Aorta (tissue), 5 donors: ENCODE results near the gene BCL6B. TPM values are rescaled to one million over a fixed set of nuclear protein-coding genes. Genes with fewer than 3 reads are reported as not detected.

Experiments
- ATAC-seq: fragments of 200-7000 bp; cut with Tn5 transposase; one replicate; pipeline ENCODE4 v1.9.1; 2022; ENCODE audit warnings: moderate library complexity; ENCODE audit not compliant: low FRiP score
- DNase-seq, 2 donors: peaks; one replicate each; pipeline ENCODE4 v3.0.0-alpha.2; 2020
- H3K27ac ChIP-seq, 2 donors: one replicate each; pipeline ENCODE4 v1.5.1; 2013; ENCODE audit warnings: low read length in 2 of 2, mild to moderate bottlenecking in 2 of 2, moderate library complexity in 2 of 2, control low read depth in 1 of 2, inconsistent platforms in 1 of 2, low read depth in 1 of 2
- H3K27me3 ChIP-seq, 2 donors: one replicate each; pipeline ENCODE4 v1.6.1; 2013; ENCODE audit warnings: control low read depth in 1 of 2, low read length in 1 of 2, mild to moderate bottlenecking in 1 of 2, moderate library complexity in 1 of 2; ENCODE audit not compliant: insufficient read depth in 2 of 2, control insufficient read depth in 1 of 2
- H3K36me3 ChIP-seq, 2 donors: one replicate each; pipeline ENCODE4 v1.6.1; 2013; ENCODE audit warnings: control low read depth in 1 of 2, low read length in 1 of 2, mild to moderate bottlenecking in 1 of 2; ENCODE audit not compliant: insufficient read depth in 2 of 2, control insufficient read depth in 1 of 2
- H3K4me1 ChIP-seq, 2 donors: one replicate each; pipeline ENCODE4 v1.6.1; 2013; ENCODE audit warnings: low read length in 2 of 2, control low read depth in 1 of 2, mild to moderate bottlenecking in 1 of 2, moderate library complexity in 1 of 2; ENCODE audit not compliant: insufficient read depth in 2 of 2, control insufficient read depth in 1 of 2
- H3K4me3 ChIP-seq, 2 donors: one replicate each; pipeline ENCODE4 v1.5.1; 2013; ENCODE audit warnings: low read length in 2 of 2, control low read depth in 1 of 2, mild to moderate bottlenecking in 1 of 2
- H3K9me3 ChIP-seq: one replicate; pipeline ENCODE4 v1.6.1; 2013; ENCODE audit warnings: mild to moderate bottlenecking, low read length; ENCODE audit not compliant: control insufficient read depth
- WGBS, 2 donors: extraction: QIAGEN DNeasy Blood & Tissue Kit; methylation state at CpG; one replicate each; pipeline ENCODE4 v1.1.7; 2013; 5-methylcytosine and 5-hydroxymethylcytosine counted together
- intact Hi-C, 2 donors: fragments of 100-400 bp; cut with DNase I; formaldehyde crosslinking; loops; one replicate each; pipeline versions ENCODE4 v1.14.2 to v1.15.0; 2022
- polyA plus RNA-seq, 2 donors: library from polyadenylated mRNA; stranded (reverse); fragments of 200-250 nt; gene quantifications; one replicate each; pipeline ENCODE4 v1.2.3, GENCODE V29; 2013
- total RNA-seq, 2 donors: library from RNA; stranded (reverse); fragmentation: NEBNext Ultra II Directional; extraction: Animal tissue kit (Norgen Biotek cat#: 25700); gene quantifications; one replicate each; pipeline ENCODE4 v1.2.1, GENCODE V29; 2021
- donor health status: healthy with polysubstance abuse.
- donor health status: Bipolar disorder and iron deficiency.
- donor health status: DM: no; HTN: no; CAD: no.
- donor health status: DM: no; HTN: no; CAD: no.
- donor health status: DM: yes; HTN: yes; CAD: no.

Gene BCL6B
- total and polyA plus RNA-seq, 4 donors: 0.63 to 31.4 (median 8.9) TPM

DNA sequence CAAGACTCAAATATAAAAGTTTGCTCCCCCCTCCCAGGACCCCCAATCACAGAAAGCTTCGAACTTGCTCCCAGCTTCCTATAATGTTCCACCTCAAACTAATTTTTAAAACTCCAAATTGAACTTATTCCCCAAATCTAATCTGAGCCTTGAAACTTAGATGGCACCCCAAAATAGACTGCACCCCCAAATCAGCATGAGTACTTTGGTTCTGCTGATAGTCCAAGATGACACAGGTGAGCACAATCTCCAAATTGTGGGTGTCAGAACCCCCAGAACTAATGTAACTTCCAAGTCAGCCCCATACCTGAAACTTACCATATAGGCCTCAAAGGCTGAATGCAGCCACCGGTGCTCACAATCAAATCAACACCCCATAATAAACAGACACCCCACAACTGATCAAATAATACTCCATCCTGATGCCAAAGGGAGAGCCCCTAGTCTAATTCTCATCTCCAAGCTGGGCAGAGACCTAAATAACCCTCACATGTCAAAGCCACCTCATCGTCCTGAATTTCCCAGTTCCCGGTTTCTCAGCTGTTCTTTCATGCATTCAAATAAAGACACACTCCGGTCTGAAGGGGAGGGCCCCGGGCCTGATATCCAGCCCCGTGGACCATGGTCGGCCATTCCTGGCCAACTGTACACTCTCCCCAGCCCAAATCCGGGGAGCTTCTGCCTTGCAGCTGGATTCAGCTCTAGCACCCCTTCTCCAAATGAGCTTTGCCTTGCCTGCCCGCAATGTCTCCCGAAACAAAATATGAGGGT, 1.8 kb upstream of the BCL6B start:
- no peaks in the 10 kb centered on the region for H3K4me1 ChIP-seq
- H3K4me3 ChIP-seq: no peak overlapping the region
- intact Hi-C loops: loop anchor here in 1 of 2 donors (5.0 kb wide), 1 partner anchor 109 kb away; no protein-coding TSS in a partner anchor
- H3K27me3 ChIP-seq: no peaks in the 10 kb centered on the region
- DNase-seq (no peak), ATAC-seq (no peak)
- no peaks in the 10 kb centered on the region for H3K9me3 ChIP-seq
- WGBS, 2 donors: 65 to 69% methylated on average over 11 of the region's 11 CpGs
- H3K36me3 ChIP-seq: no peaks in the 10 kb centered on the region
- H3K27ac ChIP-seq: no peak overlapping the region

DNA sequence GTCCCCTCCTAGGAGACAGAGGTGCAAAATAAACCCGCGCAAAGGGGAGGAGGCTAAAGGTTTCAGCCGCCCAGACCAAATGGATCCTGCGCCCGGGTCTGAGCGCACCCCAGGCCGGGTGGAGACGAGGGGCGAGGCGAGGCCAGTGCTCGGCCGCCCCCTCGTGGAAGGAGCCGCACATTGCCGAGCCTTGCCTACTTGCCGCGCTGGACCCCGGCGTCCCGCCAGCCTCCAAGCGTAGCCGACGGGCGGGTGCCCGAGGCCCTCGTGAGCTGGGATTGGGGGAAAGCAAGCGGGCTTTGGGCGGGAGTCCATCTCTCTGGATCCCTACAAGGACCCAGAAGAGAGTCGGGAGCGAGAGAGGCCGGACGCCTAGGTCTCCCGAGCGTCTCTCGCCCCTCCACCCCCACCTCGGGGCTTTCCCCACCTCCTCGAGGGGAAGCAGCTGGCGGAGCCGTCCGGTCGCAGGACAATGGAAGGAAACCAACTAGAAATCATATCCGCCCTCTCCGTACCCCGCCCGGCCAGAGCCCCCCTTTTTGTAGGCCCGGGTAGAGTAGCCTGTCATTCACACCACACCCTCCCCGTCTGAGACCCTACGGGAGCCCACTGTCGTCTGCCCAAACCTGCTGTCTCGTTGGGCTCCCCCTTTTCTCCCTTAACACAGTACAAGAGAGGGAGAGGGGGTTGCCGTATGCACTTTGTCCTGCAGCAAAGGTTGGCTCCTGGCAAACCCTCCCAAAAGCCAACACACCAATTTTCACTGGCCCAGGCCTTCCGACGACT, 664 bp upstream of the BCL6B start:
- peak; percentile 84 to 94 for DNase-seq
- ATAC-seq: peak; percentile 88
- Histone ChIP-seq H3K27me3 (no peaks in the 10 kb centered on the region), H3K4me3 (no peak overlapping the region), H3K27ac (no peak overlapping the region), H3K4me1 (no peaks in the 10 kb centered on the region), H3K36me3 (no peaks in the 10 kb centered on the region), H3K9me3 (no peaks in the 10 kb centered on the region)
- 2 to 3% methylated on average over 51 to 53 of the region's 53 CpGs for WGBS, 2 donors
- intact Hi-C loops: loop anchor here in 1 of 2 donors (5.0 kb wide), 1 partner anchor 110 kb away; no protein-coding TSS in a partner anchor

DNA sequence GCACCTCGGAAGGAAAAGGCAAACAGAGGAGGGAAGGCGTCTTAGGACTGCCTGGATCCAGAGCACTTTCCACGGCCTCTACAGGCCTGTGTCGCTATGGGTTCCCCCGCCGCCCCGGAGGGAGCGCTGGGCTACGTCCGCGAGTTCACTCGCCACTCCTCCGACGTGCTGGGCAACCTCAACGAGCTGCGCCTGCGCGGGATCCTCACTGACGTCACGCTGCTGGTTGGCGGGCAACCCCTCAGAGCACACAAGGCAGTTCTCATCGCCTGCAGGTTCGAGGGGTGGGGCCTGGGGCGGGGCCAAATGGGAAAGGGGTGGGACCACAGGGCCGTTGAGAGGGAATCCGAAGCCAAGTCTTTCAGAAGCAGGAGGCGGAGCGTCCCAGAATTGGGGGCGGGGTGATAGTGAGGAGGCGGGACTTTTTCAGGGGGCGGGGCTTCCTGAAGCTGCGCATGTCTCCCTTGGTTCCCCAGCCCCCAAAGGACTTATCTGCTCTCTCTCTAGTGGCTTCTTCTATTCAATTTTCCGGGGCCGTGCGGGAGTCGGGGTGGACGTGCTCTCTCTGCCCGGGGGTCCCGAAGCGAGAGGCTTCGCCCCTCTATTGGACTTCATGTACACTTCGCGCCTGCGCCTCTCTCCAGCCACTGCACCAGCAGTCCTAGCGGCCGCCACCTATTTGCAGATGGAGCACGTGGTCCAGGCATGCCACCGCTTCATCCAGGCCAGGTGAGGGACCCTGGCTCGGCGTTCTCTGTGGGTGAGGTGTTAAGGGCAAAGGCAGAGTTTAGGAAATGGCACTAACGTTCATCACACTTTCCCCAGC, 939 bp downstream of the BCL6B start:
- H3K4me1 ChIP-seq: no peaks in the 10 kb centered on the region
- DNase-seq: peak; percentile 94 to 98
- WGBS, 2 donors: 33% methylated on average over 47 to 51 of the region's 51 CpGs

DNA sequence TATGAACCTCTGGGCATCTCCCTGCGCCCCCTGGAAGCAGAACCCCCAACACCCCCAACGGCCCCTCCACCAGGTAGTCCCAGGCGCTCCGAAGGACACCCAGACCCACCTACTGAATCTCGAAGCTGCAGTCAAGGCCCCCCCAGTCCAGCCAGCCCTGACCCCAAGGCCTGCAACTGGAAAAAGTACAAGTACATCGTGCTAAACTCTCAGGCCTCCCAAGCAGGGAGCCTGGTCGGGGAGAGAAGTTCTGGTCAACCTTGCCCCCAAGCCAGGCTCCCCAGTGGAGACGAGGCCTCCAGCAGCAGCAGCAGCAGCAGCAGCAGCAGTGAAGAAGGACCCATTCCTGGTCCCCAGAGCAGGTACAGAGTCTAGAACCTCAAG, 1.5 kb downstream of the BCL6B start:
- no peak overlapping the region for H3K4me3 ChIP-seq
- WGBS, 2 donors: 73 to 74% methylated on average over 8 of the region's 8 CpGs
- no peak overlapping the region for H3K27ac ChIP-seq
- no peak for DNase-seq
- no peaks in the 10 kb centered on the region for H3K9me3 ChIP-seq
- intact Hi-C loops: loop anchor here in 1 of 2 donors (5.0 kb wide), 1 partner anchor 112 kb away; no protein-coding TSS in a partner anchor
- no peaks in the 10 kb centered on the region for H3K27me3 ChIP-seq
- no peaks in the 10 kb centered on the region for H3K4me1 ChIP-seq
- no peak for ATAC-seq
- H3K36me3 ChIP-seq: no peaks in the 10 kb centered on the region

More for the DNA sequence above, 939 bp downstream of the BCL6B start:
- H3K9me3 ChIP-seq: no peaks in the 10 kb centered on the region
- no peaks in the 10 kb centered on the region for H3K27me3 ChIP-seq
- no peak overlapping the region for H3K4me3 ChIP-seq
- intact Hi-C loops: loop anchor here in 1 of 2 donors (5.0 kb wide), 1 partner anchor 111 kb away; no protein-coding TSS in a partner anchor
- peak; percentile 79 for ATAC-seq
- no peak overlapping the region for H3K27ac ChIP-seq
- no peaks in the 10 kb centered on the region for H3K36me3 ChIP-seq

DNA sequence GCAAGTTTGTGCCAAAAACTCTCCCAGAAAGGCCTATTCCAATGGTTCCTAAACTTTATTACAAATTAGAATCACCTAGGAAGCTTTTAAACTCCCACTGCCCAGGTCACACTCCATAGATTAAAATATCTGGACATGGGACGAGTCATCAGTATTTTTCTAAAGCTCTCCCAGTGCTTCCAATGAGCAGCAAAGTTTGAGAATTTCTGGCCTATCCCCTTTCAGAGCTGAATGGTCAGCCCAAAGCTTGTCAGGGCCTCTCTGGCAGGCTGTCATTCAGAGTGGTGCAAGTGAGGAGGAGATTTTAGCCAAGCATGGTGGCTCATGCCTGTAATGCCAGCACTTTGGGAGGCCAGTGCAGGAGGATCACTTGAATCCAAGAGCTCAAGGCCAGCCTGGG, 2.4 kb downstream of the BCL6B start:
- WGBS, 2 donors: 74 to 90% methylated on average over 1 of the region's 1 CpG
- H3K4me3 ChIP-seq: no peak overlapping the region
- no peaks in the 10 kb centered on the region for H3K9me3 ChIP-seq
- ATAC-seq: no peak
- H3K27ac ChIP-seq: no peak overlapping the region
- no peak for DNase-seq
- no peaks in the 10 kb centered on the region for H3K36me3 ChIP-seq
- H3K4me1 ChIP-seq: no peaks in the 10 kb centered on the region
- no peaks in the 10 kb centered on the region for H3K27me3 ChIP-seq
- intact Hi-C loops: no loop called here

DNA sequence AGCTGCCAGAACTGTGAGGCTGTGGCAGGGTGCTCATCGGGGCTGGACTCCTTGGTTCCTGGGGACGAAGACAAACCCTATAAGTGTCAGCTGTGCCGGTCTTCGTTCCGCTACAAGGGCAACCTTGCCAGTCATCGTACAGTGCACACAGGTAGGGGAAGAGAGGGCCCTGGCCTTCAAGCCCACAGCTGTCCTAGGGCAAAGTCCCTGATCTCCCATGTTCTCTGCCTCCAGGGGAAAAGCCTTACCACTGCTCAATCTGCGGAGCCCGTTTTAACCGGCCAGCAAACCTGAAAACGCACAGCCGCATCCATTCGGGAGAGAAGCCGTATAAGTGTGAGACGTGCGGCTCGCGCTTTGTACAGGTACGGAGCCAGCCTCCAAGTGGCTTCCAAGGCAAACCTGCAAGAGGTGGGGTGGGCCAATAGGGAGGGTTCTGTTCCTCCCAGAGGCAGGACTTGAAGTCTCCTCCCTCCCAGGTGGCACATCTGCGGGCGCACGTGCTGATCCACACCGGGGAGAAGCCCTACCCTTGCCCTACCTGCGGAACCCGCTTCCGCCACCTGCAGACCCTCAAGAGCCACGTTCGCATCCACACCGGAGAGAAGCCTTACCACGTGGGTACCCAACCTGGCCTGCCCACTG, 3.7 kb downstream of the BCL6B start:
- Histone ChIP-seq H3K36me3 (no peaks in the 10 kb centered on the region), H3K9me3 (no peaks in the 10 kb centered on the region), H3K27ac (no peak overlapping the region), H3K27me3 (no peaks in the 10 kb centered on the region), H3K4me1 (no peaks in the 10 kb centered on the region), H3K4me3 (no peak overlapping the region)
- intact Hi-C loops: no loop called here
- ATAC-seq: no peak
- DNase-seq: peak in 1 of 2 donors; percentile 72
- WGBS, 2 donors: 93 to 94% methylated on average over 29 of the region's 29 CpGs

DNA sequence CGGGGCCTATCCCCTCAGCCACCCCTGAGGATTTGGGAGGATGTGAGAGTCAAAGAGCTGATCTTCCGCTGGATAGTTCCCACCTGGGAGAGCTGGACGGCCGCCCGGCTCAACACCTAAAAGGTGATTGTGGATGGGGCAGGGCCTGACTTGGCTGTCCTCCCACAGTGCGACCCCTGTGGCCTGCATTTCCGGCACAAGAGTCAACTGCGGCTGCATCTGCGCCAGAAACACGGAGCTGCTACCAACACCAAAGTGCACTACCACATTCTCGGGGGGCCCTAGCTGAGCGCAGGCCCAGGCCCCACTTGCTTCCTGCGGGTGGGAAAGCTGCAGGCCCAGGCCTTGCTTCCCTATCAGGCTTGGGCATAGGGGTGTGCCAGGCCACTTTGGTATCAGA, 4.5 kb downstream of the BCL6B start:
- 91 to 93% methylated on average over 13 of the region's 13 CpGs for WGBS, 2 donors
- intact Hi-C loops: no loop called here
- Histone ChIP-seq H3K27me3 (no peaks in the 10 kb centered on the region), H3K4me1 (no peaks in the 10 kb centered on the region), H3K27ac (no peak overlapping the region), H3K4me3 (no peak overlapping the region), H3K36me3 (no peaks in the 10 kb centered on the region), H3K9me3 (no peaks in the 10 kb centered on the region)
- ATAC-seq (no peak), DNase-seq (peak in 1 of 2 donors; percentile 75)

DNA sequence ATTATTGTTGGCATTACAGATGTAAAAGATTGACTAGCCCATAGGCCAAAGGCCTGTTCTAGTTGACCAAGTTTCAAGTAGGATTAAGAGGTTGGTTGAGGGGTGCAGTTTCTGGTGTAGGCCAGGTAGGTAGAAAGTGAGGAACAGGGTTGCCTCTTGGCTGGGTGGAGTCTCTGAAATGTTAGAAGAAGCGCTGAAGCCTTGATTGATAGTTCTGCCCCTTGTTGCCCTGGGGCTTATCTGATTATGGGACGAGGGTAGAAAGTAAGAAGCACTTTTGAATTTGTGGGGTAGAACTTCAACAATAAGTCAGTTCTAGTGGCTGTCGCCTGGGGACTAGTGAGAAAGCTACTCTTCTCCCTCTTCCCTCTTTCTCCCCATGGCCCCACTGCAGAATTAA, 6.2 kb downstream of the BCL6B start:
- H3K4me1 ChIP-seq: no peaks in the 10 kb centered on the region
- ATAC-seq (no peak), DNase-seq (no peak)
- no peaks in the 10 kb centered on the region for H3K27me3 ChIP-seq
- no peak overlapping the region for H3K27ac ChIP-seq
- no peak overlapping the region for H3K4me3 ChIP-seq
- intact Hi-C loops: no loop called here
- no peaks in the 10 kb centered on the region for H3K9me3 ChIP-seq
- H3K36me3 ChIP-seq: no peaks in the 10 kb centered on the region
- WGBS, 2 donors: 88 to 89% methylated on average over 3 of the region's 3 CpGs
